Skeletal muscle tissue (tissue), 4 donors: Measurements from ENCODE around the gene HIVEP3. TPM values are rescaled to one million over a fixed set of nuclear protein-coding genes. Genes with fewer than 3 reads are reported as not detected.

Experiments
- H3K27ac ChIP-seq: one replicate; pipeline ENCODE4 v1.7.0; 2013; ENCODE audit warnings: mild to moderate bottlenecking, low read depth, low read length, inconsistent platforms
- H3K27me3 ChIP-seq, 3 donors: one replicate each; pipeline ENCODE4 v1.7.0; 2013; ENCODE audit warnings: low read length in 3 of 3; ENCODE audit not compliant: control insufficient read depth in 3 of 3, insufficient read depth in 3 of 3
- H3K36me3 ChIP-seq, 3 donors: one replicate each; pipeline ENCODE4 v1.7.0; 2013; ENCODE audit warnings: low read length in 3 of 3; ENCODE audit not compliant: control insufficient read depth in 3 of 3, insufficient read depth in 3 of 3
- H3K4me1 ChIP-seq, 3 donors: one replicate each; pipeline ENCODE4 v1.7.0; 2013; ENCODE audit warnings: low read length in 3 of 3, mild to moderate bottlenecking in 3 of 3; ENCODE audit not compliant: control insufficient read depth in 3 of 3, insufficient read depth in 3 of 3
- H3K4me3 ChIP-seq, 3 donors: one replicate each; pipeline ENCODE4 v1.7.0; 2013; ENCODE audit warnings: low read length in 3 of 3
- H3K9ac ChIP-seq, 3 donors: one replicate each; pipeline ENCODE4 v1.7.0; 2013; ENCODE audit warnings: low read length in 3 of 3, mild to moderate bottlenecking in 3 of 3, moderate library complexity in 2 of 3, low read depth in 1 of 3
- H3K9me3 ChIP-seq, 3 donors: one replicate each; pipeline ENCODE4 v1.7.0; 2013; ENCODE audit warnings: low read length in 3 of 3; ENCODE audit not compliant: control insufficient read depth in 3 of 3
- total RNA-seq: library from RNA; depleted of rRNA; stranded (reverse); fragments of >200 nt; gene quantifications from one replicate; pipeline ENCODE4 v1.2.3, GENCODE V29; 2014
- donor health status: Osteomylitis.

HIVEP3 gene
- total RNA-seq, 1 donor from 2014 or later, result 0.52 TPM

DNA sequence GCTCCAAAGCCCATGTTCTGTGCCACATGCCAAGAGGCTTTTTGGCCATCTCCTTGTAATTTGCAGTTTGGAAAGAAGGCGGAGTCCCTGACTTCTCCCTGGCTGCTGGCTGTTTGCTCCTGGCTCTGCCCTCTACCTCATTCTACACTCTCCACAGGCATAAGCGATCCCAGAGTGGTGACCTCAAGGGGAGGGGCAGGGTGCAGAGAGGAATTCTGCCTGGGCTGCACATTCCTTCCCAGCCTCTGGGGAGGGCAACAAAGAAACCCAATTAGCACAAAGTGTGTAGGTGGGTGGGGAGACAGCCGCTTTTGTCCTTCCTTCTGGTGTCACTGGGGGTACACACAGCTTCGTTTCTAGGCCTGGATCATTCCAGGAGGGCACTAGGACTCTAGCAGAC lies 95.3 kb downstream of the HIVEP3 start:
- Histone ChIP-seq H3K9me3 (no peaks in the 10 kb centered on the region), H3K4me1 (peaks cover 18 to 25% (median 22%) of the 10 kb centered on the region in 3 donors), H3K27ac (no peak overlapping the region), H3K9ac (no peak overlapping the region), H3K27me3 (no peaks in the 10 kb centered on the region), H3K4me3 (no peak overlapping the region), H3K36me3 (no peaks in the 10 kb centered on the region)

DNA sequence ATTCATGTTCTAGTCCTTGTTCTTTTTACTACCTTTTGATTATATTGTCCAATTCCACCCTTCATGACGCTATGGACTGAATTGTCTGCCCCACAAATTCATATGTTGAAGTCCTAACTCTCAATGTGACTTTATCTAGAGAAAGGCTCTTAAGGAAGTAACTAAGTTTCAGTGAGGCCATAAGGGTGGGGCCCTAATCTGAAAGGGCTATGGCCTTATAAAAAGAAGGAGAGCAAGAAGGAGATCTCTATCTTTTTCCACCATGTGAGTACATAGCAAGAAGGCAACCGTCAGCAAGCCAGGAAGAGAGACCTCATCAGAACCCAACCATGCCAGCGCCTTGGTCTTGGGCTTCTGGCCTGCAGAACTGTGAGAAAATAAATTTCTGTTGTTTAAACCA lies 95.9 kb downstream of the HIVEP3 start:
- H3K4me1 ChIP-seq, result peaks cover 13 to 19% (median 16%) of the 10 kb centered on the region in 3 donors
- H3K4me3 ChIP-seq, result no peak overlapping the region
- H3K27ac ChIP-seq, result no peak overlapping the region
- no peak overlapping the region for H3K9ac ChIP-seq
- H3K27me3 ChIP-seq, result no peaks in the 10 kb centered on the region
- H3K36me3 ChIP-seq, result no peaks in the 10 kb centered on the region
- no peaks in the 10 kb centered on the region for H3K9me3 ChIP-seq

DNA sequence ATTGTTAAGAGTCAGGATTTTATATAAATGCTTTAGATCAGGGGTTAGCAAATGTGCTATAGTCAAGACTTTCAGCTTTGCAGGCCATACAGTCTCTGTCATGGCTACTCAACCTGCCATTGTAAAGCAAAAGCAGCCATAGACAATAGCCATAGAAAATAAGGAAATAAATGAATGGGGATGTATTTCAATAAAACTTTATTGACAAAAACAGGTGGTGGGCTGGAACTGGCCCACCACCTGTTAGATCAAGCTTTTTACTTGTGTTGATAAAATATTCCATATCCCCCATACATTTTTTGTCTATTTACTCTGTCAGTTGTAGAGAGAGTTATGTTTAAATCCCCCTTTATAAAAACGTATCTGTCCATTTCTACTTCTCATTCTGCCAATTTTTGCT lies 98.9 kb downstream of the HIVEP3 start:
- Histone ChIP-seq H3K27ac (no peak overlapping the region), H3K9ac (no peak overlapping the region), H3K36me3 (no peaks in the 10 kb centered on the region), H3K4me3 (no peak overlapping the region), H3K27me3 (no peaks in the 10 kb centered on the region), H3K4me1 (peaks cover 5 to 11% (median 10%) of the 10 kb centered on the region in 3 donors), H3K9me3 (no peaks in the 10 kb centered on the region)

GRCh38 chr1:41819069-41819468 lies 99.7 kb downstream of the HIVEP3 start:
- Histone ChIP-seq H3K4me1 (peaks cover 12 to 16% (median 15%) of the 10 kb centered on the region in 3 donors), H3K9me3 (no peaks in the 10 kb centered on the region), H3K36me3 (no peaks in the 10 kb centered on the region), H3K27me3 (no peaks in the 10 kb centered on the region), H3K4me3 (no peak overlapping the region), H3K27ac (no peak overlapping the region), H3K9ac (no peak overlapping the region)

DNA sequence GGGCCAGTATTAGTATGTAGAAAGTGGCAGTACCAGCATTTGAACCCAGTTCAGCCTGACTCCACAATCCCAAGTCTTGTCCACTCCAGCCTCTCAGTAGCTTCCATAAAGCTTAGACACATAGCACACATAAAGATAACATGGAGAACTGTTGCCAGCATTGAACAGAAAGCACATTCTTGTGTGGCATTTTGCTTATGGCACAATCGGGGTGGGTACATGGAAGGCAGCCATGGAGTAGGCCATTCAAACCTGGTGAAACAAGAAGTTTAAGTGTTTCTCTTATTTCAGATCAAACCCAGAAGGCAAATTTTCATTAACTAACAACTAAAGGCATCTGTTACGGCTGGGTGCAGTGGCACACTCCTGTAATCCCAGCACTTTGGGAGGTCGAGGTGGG lies 102.7 kb downstream of the HIVEP3 start:
- Histone ChIP-seq H3K27ac (no peak overlapping the region), H3K4me1 (peaks cover 17 to 27% (median 20%) of the 10 kb centered on the region in 3 donors), H3K36me3 (no peaks in the 10 kb centered on the region), H3K4me3 (no peak overlapping the region), H3K9me3 (no peaks in the 10 kb centered on the region), H3K27me3 (no peaks in the 10 kb centered on the region), H3K9ac (no peak overlapping the region)

DNA sequence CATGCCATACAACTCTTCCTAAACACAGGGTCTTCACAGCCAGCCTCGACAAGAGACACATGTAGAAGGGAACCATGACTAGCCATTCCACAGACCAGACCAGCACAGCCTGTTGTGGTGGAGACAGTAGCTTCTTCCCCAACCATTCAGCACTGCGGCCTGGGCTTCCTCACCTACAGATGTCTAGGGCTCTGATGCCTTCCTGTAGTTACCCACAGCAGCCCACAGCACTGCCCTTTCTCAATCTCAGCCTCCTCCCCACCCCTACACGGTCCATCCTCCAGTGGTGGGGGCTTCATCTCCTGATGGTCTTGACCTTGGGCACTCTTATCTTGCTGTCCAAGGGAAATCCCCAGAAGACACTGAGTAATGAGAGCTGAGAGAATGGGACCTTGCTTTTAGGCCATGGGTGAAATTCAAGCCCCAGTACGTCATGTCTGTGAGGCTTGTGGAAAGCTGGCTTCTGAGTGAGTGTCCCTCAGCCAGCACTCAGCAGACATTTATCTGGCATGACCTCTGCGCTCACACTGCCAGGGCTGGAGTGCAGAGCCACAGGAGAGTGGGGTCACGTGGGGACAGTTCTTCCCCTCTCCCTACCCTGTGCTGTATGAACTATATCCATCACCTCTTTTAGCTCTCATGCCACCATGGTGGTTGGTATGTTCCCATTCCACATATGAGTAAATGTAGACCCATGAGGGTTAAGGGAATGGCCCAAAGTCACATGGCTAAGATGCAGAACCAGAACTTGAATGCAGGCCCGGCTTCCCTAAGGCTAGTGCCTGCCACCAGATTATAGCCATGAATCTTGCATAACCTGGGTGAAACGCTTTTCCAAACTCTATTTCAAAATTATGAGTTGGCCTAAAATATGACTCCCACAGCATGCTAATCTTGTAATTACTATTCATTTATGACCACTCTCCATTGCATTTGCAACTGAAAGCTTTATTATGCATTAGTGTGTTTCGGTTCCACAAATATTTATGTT lies 104.7 kb downstream of the HIVEP3 start:
- Histone ChIP-seq H3K36me3 (no peaks in the 10 kb centered on the region), H3K27ac (peak overlapping the region; percentile 67), H3K27me3 (no peaks in the 10 kb centered on the region), H3K4me1 (peaks cover 17 to 27% (median 20%) of the 10 kb centered on the region in 3 donors), H3K4me3 (peak overlapping the region in 1 of 3 donors; percentile 49), H3K9ac (no peak overlapping the region), H3K9me3 (no peaks in the 10 kb centered on the region)

DNA sequence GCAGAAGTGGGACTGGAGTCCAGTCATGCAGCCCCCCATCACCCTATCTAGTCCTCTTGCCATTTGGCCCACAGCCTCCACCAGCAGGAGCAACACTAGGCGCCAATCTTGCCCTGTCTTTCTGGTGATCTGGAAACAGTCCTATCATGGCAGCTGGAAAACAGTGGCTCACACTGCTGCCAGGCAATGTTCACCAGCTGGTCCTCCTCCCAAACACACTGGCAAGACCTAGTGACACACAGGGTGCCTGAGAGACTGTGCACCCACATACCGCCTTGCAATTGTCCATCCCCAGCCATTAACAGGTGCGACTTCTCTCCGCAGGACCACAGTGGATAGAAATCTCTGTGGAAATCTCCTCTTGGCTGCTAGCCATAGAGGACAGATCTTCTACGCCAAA lies 105.5 kb downstream of the HIVEP3 start:
- H3K4me3 ChIP-seq, result peak overlapping the region in 1 of 3 donors; percentile 27
- H3K9me3 ChIP-seq, result no peaks in the 10 kb centered on the region
- H3K27ac ChIP-seq, result peak overlapping the region; percentile 67
- H3K27me3 ChIP-seq, result no peaks in the 10 kb centered on the region
- H3K9ac ChIP-seq, result no peak overlapping the region
- no peaks in the 10 kb centered on the region for H3K36me3 ChIP-seq
- peaks cover 17 to 30% (median 20%) of the 10 kb centered on the region in 3 donors for H3K4me1 ChIP-seq

DNA sequence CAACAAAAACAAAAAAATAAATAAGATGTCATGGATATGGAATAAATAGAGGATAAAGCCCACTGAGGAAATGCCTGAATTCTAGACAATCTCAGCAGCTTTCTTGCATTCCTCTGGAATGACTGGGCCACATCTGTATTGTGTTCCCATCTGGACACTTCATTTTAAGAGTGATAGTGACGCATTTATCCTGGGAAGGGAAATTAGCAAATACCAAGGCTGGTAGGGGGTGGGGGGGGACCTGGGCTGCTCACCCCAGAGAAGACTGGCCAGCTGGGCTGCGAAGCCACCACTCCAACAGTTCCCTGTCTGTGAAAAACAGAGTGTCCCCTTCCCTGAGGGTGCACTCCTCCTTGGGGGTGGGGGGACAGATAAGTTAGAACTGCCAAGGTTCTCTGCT lies 106.3 kb downstream of the HIVEP3 start:
- H3K9me3 ChIP-seq, result no peaks in the 10 kb centered on the region
- H3K4me3 ChIP-seq, result no peak overlapping the region
- H3K9ac ChIP-seq, result no peak overlapping the region
- no peaks in the 10 kb centered on the region for H3K27me3 ChIP-seq
- no peaks in the 10 kb centered on the region for H3K36me3 ChIP-seq
- H3K4me1 ChIP-seq, result peaks cover 18 to 35% (median 20%) of the 10 kb centered on the region in 3 donors
- no peak overlapping the region for H3K27ac ChIP-seq

- Histone ChIP-seq H3K27me3 (no peaks in the 10 kb centered on the region), H3K27ac (no peak overlapping the region), H3K36me3 (no peaks in the 10 kb centered on the region), H3K4me3 (no peak overlapping the region), H3K9ac (no peak overlapping the region), H3K9me3 (no peaks in the 10 kb centered on the region), H3K4me1 (peaks cover 22 to 39% (median 24%) of the 10 kb centered on the region in 3 donors)
These were observed 106.7 kb downstream of the HIVEP3 start for GRCh38 chr1:41812051-41812450.

DNA sequence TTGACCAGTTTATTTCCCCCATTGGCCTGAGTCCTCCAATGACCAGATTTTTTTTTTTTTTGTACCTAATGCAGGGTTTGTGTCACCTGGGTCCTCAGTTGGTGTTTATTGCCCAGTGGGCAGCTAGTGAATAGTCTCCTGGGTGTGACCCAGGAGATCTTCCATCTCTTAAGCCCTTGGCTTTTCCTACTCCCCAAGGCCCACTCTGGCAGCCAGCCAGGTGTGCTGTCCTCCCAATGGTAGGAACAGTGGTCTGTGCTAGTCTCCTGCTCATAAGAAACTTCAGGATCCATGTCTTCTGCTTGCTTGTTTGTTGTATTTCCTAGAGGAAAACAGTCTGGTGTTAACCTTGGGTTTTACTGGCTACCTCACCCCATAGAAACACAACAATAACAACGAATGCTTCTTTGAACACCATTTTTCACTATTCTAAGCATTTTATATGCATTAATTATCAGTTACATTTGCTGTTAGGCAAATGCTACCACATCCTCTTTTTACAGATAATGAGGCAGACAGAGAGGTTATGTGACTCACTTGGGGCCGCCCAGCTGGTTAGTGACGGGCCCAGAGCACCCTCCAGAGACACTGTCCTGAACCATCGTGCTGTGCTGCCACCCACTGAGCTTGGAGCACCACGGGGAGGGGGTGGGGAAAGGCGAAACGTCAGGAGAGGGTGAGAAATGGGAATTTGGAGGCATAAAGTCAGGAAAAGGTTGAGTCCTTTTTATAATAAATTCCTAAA lies 107.5 kb downstream of the HIVEP3 start:
- Histone ChIP-seq H3K36me3 (no peaks in the 10 kb centered on the region), H3K27ac (no peak overlapping the region), H3K9me3 (no peaks in the 10 kb centered on the region), H3K4me3 (no peak overlapping the region), H3K9ac (no peak overlapping the region), H3K4me1 (peaks cover 25 to 41% (median 29%) of the 10 kb centered on the region in 3 donors), H3K27me3 (no peaks in the 10 kb centered on the region)
